Measurements from ENCODE around the gene MAP3K14. TPM values are rescaled to one million over a fixed set of nuclear protein-coding genes. Genes with fewer than 3 reads are reported as not detected.

MAP3K14 gene
- total and polyA plus RNA-seq, 8 donors = 6.1 to 16.4 (median 8.1) TPM

DNA sequence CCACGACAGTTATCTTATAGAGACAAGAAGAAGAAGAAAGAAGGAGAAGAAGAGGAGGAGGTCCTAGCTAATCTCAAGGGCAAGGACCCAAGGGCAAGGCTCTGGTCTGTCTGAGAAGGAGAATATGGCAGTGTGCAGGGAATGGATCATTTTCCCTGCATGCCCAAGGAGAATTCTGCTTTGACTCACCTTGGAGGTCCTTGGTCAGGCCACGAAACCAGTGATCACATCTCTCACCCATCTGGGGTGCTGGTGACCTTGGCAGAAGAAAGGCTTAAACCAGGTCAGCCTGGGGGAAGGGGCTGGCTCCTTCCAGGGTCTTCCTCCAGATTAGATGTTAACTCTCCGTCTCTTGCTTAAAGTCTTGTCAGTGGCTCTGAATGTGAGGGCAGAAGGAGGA is 96.7 kb downstream of the MAP3K14 start:
- intact Hi-C loops (cut with DNase I) = loop anchor here in 2 of 3 donors (5.0 to 10.0 kb wide), 2 partner anchors 167 to 605 kb away; no protein-coding TSS in a partner anchor
- Histone ChIP-seq H3K4me1 (peaks cover 0 to 5% (median 0%) of the 10 kb centered on the region in 3 donors), H3K36me3 (no peaks in the 10 kb centered on the region), H3K4me3 (no peak overlapping the region), H3K27me3 (no peaks in the 10 kb centered on the region), H3K9me3 (no peaks in the 10 kb centered on the region), H3K27ac (no peak overlapping the region)
- no peak for ATAC-seq
- no peak for DNase-seq
- WGBS, 2 donors = 74 to 78% methylated on average over 3 of the region's 3 CpGs
- TF ChIP-seq, protein P1, sequence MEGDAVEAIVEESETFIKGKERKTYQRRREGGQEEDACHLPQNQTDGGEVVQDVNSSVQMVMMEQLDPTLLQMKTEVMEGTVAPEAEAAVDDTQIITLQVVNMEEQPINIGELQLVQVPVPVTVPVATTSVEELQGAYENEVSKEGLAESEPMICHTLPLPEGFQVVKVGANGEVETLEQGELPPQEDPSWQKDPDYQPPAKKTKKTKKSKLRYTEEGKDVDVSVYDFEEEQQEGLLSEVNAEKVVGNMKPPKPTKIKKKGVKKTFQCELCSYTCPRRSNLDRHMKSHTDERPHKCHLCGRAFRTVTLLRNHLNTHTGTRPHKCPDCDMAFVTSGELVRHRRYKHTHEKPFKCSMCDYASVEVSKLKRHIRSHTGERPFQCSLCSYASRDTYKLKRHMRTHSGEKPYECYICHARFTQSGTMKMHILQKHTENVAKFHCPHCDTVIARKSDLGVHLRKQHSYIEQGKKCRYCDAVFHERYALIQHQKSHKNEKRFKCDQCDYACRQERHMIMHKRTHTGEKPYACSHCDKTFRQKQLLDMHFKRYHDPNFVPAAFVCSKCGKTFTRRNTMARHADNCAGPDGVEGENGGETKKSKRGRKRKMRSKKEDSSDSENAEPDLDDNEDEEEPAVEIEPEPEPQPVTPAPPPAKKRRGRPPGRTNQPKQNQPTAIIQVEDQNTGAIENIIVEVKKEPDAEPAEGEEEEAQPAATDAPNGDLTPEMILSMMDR (IDR thresholded peaks at IDR 0.05) = no peak
- FAIRE-seq = no peak

DNA sequence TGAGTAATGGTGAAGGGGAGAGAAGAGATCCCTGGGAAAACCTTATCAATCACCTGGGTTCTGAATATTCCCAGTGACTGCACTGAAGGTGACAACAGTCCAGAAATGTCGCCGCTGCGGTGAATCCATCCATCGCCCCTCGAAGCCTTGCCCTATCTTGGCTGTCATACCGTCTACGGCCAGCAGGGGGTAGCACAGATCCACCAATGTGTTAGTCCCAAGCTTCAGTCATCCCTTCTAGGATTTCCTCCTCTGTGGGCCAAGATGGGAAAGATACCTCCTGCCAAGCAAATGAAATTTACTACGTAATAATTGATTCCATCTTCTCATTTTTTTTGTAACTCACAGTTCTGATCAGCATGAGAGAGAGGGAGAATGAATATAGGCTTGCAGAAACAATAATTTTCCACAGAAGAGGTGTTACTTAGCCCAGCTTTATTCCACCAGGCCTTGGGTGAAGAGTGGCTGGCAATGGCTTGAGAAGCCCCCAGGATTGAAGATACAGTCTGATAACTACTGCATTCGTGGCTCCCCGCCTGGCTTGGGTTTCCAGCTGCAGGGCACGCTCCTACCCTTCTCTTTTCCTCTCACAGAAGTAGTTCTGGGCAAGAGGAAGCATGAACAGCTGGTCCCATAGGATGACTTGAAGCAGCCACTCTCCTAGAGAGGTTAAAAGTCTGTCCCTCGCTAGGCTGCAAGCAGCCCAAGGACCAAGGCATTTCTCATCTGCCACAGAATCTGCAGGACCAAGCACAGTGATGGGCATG is 97.7 kb downstream of the MAP3K14 start:
- Histone ChIP-seq H3K27me3 (no peaks in the 10 kb centered on the region), H3K36me3 (no peaks in the 10 kb centered on the region), H3K4me3 (no peak overlapping the region), H3K9me3 (no peaks in the 10 kb centered on the region), H3K4me1 (peaks cover 0 to 5% (median 0%) of the 10 kb centered on the region in 3 donors), H3K27ac (no peak overlapping the region)
- intact Hi-C loops (cut with DNase I) = loop anchor here in 1 of 3 donors (5.0 kb wide), 1 partner anchor 168 kb away; no protein-coding TSS in a partner anchor
- TF ChIP-seq, protein P1 (IDR thresholded peaks at IDR 0.05) = peak; percentile 84 to 95 (median 92)
- DNase-seq (peak; percentile 70 to 98 (median 88)), ATAC-seq (peak; percentile 87 to 95 (median 92)), FAIRE-seq (peak; percentile 49)
- WGBS, 2 donors = 9 to 11% methylated on average over 12 of the region's 12 CpGs

Other genes with a start within 250 kb of the MAP3K14 start
- 1 to 10 TPM; 4.6 to 9.9 (median 8.0) TPM for gene PLCD3, start 184.5 kb downstream of the MAP3K14 start, total RNA-seq
- 10 to 100 TPM in 1 of 2 donors, 1 to 10 TPM in 1; 8.2 to 10.6 TPM for gene PLCD3, start 184.5 kb downstream of the MAP3K14 start, polyA plus RNA-seq
- 10 to 100 TPM; 10.6 to 17.8 (median 12.1) TPM for gene ACBD4, start 181.3 kb downstream of the MAP3K14 start, total RNA-seq
- 10 to 100 TPM; 37.3 to 39.0 TPM for gene ACBD4, start 181.3 kb downstream of the MAP3K14 start, polyA plus RNA-seq
- gene HEXIM1, start 168.5 kb downstream of the MAP3K14 start, total RNA-seq = 10 to 100 TPM in 5 of 6 donors, 1 to 10 TPM in 1; 6.8 to 16.2 (median 12.0) TPM
- gene HEXIM1, start 168.5 kb downstream of the MAP3K14 start, polyA plus RNA-seq = 10 to 100 TPM; 10.9 to 17.2 TPM
- gene HEXIM2, start 155.1 kb downstream of the MAP3K14 start, total RNA-seq = 1 to 10 TPM; 4.0 to 8.3 (median 6.2) TPM
- gene HEXIM2, start 155.1 kb downstream of the MAP3K14 start, polyA plus RNA-seq = 10 to 100 TPM in 1 of 2 donors, 1 to 10 TPM in 1; 7.3 to 10.9 TPM
- 10 to 100 TPM in 2 of 6 donors, 1 to 10 TPM in 4; 1.9 to 22.1 (median 4.6) TPM for gene FMNL1, start 95.1 kb downstream of the MAP3K14 start, total RNA-seq
- gene FMNL1, start 95.1 kb downstream of the MAP3K14 start, polyA plus RNA-seq = 1 to 10 TPM; 5.2 to 7.0 TPM
- under 1 TPM in 2 of 6 donors, not detected in 4; 0.12 to 0.14 TPM for gene SPATA32, start 54.9 kb downstream of the MAP3K14 start, total RNA-seq
- under 1 TPM; 0.07 to 0.19 TPM for gene SPATA32, start 54.9 kb downstream of the MAP3K14 start, polyA plus RNA-seq
- 10 to 100 TPM in 1 of 6 donors, 1 to 10 TPM in 5; 3.1 to 17.3 (median 6.1) TPM for gene ARHGAP27, start 115.8 kb upstream of the MAP3K14 start, total RNA-seq
- gene ARHGAP27, start 115.8 kb upstream of the MAP3K14 start, polyA plus RNA-seq = 10 to 100 TPM; 16.9 to 22.4 TPM
- gene PLEKHM1, start 173.7 kb upstream of the MAP3K14 start, total RNA-seq = 10 to 100 TPM; 15.5 to 30.7 (median 16.5) TPM
- 10 to 100 TPM; 13.3 to 14.6 TPM for gene PLEKHM1, start 173.7 kb upstream of the MAP3K14 start, polyA plus RNA-seq